SU-DHL-6 (cell line): ENCODE data around the gene TMEM167A.

Experiments
- H2AFZ ChIP-seq: fragments of 200-600 bp; sonication (generic); 2 replicates; pipeline ENCODE4 v1.6.1; 2014; ENCODE audit warnings: low read depth, mild to moderate bottlenecking, moderate library complexity, mixed read lengths, antibody characterized with exemption, low read length; ENCODE audit not compliant: severe bottlenecking
- H3F3A ChIP-seq: fragments of 200-600 bp; shearing (Covaris generic); 2 replicates; pipeline ENCODE4 v1.6.0; 2016; ENCODE audit warnings: antibody characterized with exemption, mild to moderate bottlenecking; ENCODE audit not compliant: insufficient read depth
- H3K27ac ChIP-seq: fragments of 200-600 bp; sonication (generic); 2 replicates; pipeline ENCODE4 v1.5.1; 2016; ENCODE audit warnings: low read depth, mild to moderate bottlenecking, low read length, moderate library complexity, mixed read lengths
- H3K27me3 ChIP-seq: fragments of 200-600 bp; sonication (generic), shearing (Covaris generic); 2 replicates; pipeline ENCODE4 v1.6.0; 2014; ENCODE audit warnings: mild to moderate bottlenecking, low read length
- H3K36me3 ChIP-seq: fragments of 200-600 bp; sonication (generic); 2 replicates; pipeline ENCODE4 v1.6.1; 2014; ENCODE audit warnings: mild to moderate bottlenecking, low read length, mixed read lengths
- H3K4me2 ChIP-seq: fragments of 300-600, 200-600 bp; shearing (Covaris generic), sonication (generic); 2 replicates; pipeline ENCODE4 v1.6.0; 2014; ENCODE audit warnings: low read length, low read depth, mild to moderate bottlenecking; ENCODE audit not compliant: poor library complexity, severe bottlenecking
- H3K4me3 ChIP-seq: fragments of 200-600 bp; sonication (generic); 2 replicates; pipeline ENCODE4 v1.5.1; 2014; ENCODE audit warnings: antibody characterized with exemption, low read length, mild to moderate bottlenecking, mixed read lengths; ENCODE audit not compliant: insufficient read depth, poor library complexity, severe bottlenecking
- H3K79me2 ChIP-seq: fragments of 200-600 bp; sonication (generic); 2 replicates; pipeline ENCODE4 v1.6.1; 2014; ENCODE audit warnings: mild to moderate bottlenecking, low read length, moderate library complexity; ENCODE audit not compliant: insufficient read depth
- H3K9ac ChIP-seq: fragments of 200-600 bp; sonication (generic); 2 replicates; pipeline ENCODE4 v1.7.0; 2014; ENCODE audit warnings: mild to moderate bottlenecking, low read length
- H3K9me2 ChIP-seq: fragments of 200-600 bp; sonication (generic); replicated peaks from 2 replicates; pipeline ENCODE4 v1.6.1; 2014; ENCODE audit warnings: low read length; ENCODE audit not compliant: insufficient read depth
- H3K9me3 ChIP-seq: fragments of 200-600 bp; sonication (generic); 2 replicates; pipeline ENCODE4 v1.6.1; 2014; ENCODE audit warnings: low read length, mixed read lengths; ENCODE audit not compliant: insufficient read depth
- H4K20me1 ChIP-seq: fragments of 200-600 bp; sonication (generic); 2 replicates; pipeline ENCODE4 v1.6.1; 2014; ENCODE audit warnings: low read depth, mild to moderate bottlenecking, antibody characterized with exemption, low read length, moderate library complexity, mixed read lengths
- EZH2phosphoT487 ChIP-seq: fragments of 200-600 bp; sonication (generic), shearing (Covaris generic); conservative IDR thresholded peaks from 2 replicates; pipeline ENCODE4 v1.6.1; 2018; ENCODE audit warnings: mild to moderate bottlenecking, antibody characterized with exemption, low read length, moderate library complexity, mixed read lengths
- TF ChIP-seq, protein P1 (sequence below): fragments of 200-600 bp; sonication (generic); IDR thresholded peaks from one replicate; pipeline ENCODE4 v1.5.1; 2017; ENCODE audit warnings: antibody characterized with exemption, mild to moderate bottlenecking, low read length, moderate library complexity; ENCODE audit not compliant: insufficient read depth, poor library complexity, severe bottlenecking

TMEM167A gene

GRCh38 chr5:83104021-83104420, 26.8 kb upstream of the TMEM167A start:
- 0 out of 2 replicates have a peak, but pooled peaks cover 4% of the 10 kb centered on the region for H3K36me3 ChIP-seq
- TF ChIP-seq, protein P1, sequence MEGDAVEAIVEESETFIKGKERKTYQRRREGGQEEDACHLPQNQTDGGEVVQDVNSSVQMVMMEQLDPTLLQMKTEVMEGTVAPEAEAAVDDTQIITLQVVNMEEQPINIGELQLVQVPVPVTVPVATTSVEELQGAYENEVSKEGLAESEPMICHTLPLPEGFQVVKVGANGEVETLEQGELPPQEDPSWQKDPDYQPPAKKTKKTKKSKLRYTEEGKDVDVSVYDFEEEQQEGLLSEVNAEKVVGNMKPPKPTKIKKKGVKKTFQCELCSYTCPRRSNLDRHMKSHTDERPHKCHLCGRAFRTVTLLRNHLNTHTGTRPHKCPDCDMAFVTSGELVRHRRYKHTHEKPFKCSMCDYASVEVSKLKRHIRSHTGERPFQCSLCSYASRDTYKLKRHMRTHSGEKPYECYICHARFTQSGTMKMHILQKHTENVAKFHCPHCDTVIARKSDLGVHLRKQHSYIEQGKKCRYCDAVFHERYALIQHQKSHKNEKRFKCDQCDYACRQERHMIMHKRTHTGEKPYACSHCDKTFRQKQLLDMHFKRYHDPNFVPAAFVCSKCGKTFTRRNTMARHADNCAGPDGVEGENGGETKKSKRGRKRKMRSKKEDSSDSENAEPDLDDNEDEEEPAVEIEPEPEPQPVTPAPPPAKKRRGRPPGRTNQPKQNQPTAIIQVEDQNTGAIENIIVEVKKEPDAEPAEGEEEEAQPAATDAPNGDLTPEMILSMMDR = no peak
- no peak for TF ChIP-seq EZH2phosphoT487
- no peak overlapping the region for H3K4me2 ChIP-seq
- H2AFZ ChIP-seq = no peak overlapping the region
- no peak overlapping the region for H3K27ac ChIP-seq
- no peak overlapping the region for H3K9ac ChIP-seq
- H3K79me2 ChIP-seq = no peaks in the 10 kb centered on the region; the same call in 1 of the 2 replicates
- H4K20me1 ChIP-seq = no peaks in the 10 kb centered on the region
- no peaks in the 10 kb centered on the region for H3K27me3 ChIP-seq
- no peaks in the 10 kb centered on the region for H3F3A ChIP-seq
- no peak overlapping the region for H3K4me3 ChIP-seq
- no peaks in the 10 kb centered on the region for H3K9me3 ChIP-seq
- no peaks in the 10 kb centered on the region for H3K9me2 ChIP-seq

GRCh38 chr5:83102364-83102980, 25.3 kb upstream of the TMEM167A start:
- H3K4me3 ChIP-seq = no peak overlapping the region
- H4K20me1 ChIP-seq = no peaks in the 10 kb centered on the region
- no peak overlapping the region for H3K27ac ChIP-seq
- no peaks in the 10 kb centered on the region for H3K9me2 ChIP-seq
- H3K9ac ChIP-seq = no peak overlapping the region
- no peaks in the 10 kb centered on the region; the same call in 1 of the 2 replicates for H3K79me2 ChIP-seq
- H3K9me3 ChIP-seq = no peaks in the 10 kb centered on the region
- H3K27me3 ChIP-seq = no peaks in the 10 kb centered on the region
- H3K36me3 ChIP-seq = 0 out of 2 replicates have a peak, but pooled peaks cover 4% of the 10 kb centered on the region
- TF ChIP-seq, protein P1 = no peak
- no peak for TF ChIP-seq EZH2phosphoT487
- no peaks in the 10 kb centered on the region for H3F3A ChIP-seq
- no peak overlapping the region for H2AFZ ChIP-seq
- H3K4me2 ChIP-seq = no peak overlapping the region

DNA sequence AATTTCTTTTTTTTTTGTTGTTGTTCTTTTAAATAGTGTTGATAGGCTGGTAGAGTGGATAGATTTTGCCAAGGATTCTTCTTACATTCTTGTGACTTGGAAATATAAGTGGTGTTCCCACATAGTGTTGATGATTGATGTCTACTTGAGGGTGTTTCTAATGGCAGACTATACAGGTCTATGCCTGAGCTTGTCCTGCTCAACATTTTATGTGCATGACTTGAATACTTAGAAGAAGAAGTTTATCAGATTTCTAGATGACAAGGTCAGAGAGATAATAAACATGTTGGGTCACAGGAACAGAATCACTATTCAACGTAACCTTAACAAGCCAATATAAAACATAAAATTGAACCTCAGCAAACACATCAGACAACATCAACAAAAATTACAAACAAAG, 24.3 kb upstream of the TMEM167A start:
- Histone ChIP-seq H2AFZ (no peak overlapping the region), H3K9ac (no peak overlapping the region), H3K36me3 (0 out of 2 replicates have a peak, but pooled peaks cover 4% of the 10 kb centered on the region), H3K27ac (no peak overlapping the region), H3K4me3 (no peak overlapping the region), H3K9me3 (no peaks in the 10 kb centered on the region), H3F3A (no peaks in the 10 kb centered on the region), H3K79me2 (no peaks in the 10 kb centered on the region; the same call in 1 of the 2 replicates), H3K4me2 (no peak overlapping the region), H3K27me3 (no peaks in the 10 kb centered on the region), H4K20me1 (no peaks in the 10 kb centered on the region), H3K9me2 (no peaks in the 10 kb centered on the region)
- TF ChIP-seq, protein P1 = no peak
- no peak for TF ChIP-seq EZH2phosphoT487
